ENCODE data around the gene SUSD3.

Gene SUSD3

DNA sequence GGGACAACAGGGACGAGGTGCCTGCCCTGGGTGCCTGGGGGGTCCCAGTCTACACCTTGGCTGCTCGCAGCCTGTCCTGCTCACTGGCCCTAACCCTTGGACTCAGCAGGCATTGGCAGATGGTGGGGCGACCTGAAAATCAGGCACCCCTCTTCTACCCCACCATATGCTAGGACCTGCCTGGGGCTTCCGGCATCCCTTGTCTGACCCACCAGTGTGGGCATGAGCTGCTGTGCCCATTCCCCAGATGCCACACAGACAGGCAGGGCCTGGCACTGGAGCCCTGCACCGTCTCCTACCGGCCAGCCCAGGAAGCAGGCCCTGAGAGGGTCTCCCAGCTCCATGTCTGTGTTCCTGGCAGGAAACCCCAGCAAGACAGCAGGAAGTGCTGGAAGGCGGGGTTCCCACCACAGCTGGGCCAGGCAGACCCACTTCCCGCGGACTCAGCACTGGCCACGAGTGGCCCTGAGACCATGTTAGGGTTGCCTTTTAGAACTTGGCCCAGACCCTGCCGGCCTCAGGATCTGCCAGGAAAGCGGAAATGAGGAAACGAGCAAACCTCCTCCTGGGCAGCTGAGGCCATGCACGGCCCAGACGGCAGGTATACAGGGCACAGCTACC lies 72.5 kb downstream of the SUSD3 start:
- Histone ChIP-seq H3K27me3 (ENCODE audit: control insufficient read depth, insufficient read depth, low read length, poor library complexity, severe bottlenecking) (peaks cover 20% of the 10 kb centered on the region), H3K4me3 (ENCODE audit: insufficient read depth, low read depth, low read length) (no peak overlapping the region)
- 92 to 93% methylated on average over 15 of the region's 15 CpGs for WGBS, 2 experiments

GRCh38 chr9:93131599-93132286 lies 73.2 kb downstream of the SUSD3 start:
- peaks cover 32% of the 10 kb centered on the region for H3K4me1 ChIP-seq (ENCODE audit: control insufficient read depth, insufficient read depth, low read length)
- WGBS, 2 experiments = 96% methylated on average over 13 of the region's 13 CpGs
- no peaks in the 10 kb centered on the region for H3K36me3 ChIP-seq (ENCODE audit: control insufficient read depth, insufficient read depth, low read length)
- no peak overlapping the region for H3K4me3 ChIP-seq (ENCODE audit: insufficient read depth, low read depth, low read length)
- H3K27ac ChIP-seq (ENCODE audit: insufficient read depth, low read depth, low read length, poor library complexity, severe bottlenecking) = no peak overlapping the region
- H3K9me3 ChIP-seq (ENCODE audit: control insufficient read depth, low read length) = no peaks in the 10 kb centered on the region
- peaks cover 20% of the 10 kb centered on the region for H3K27me3 ChIP-seq (ENCODE audit: control insufficient read depth, insufficient read depth, low read length, poor library complexity, severe bottlenecking)

More for the DNA sequence above, 72.5 kb downstream of the SUSD3 start:
- no peaks in the 10 kb centered on the region for H3K36me3 ChIP-seq (ENCODE audit: control insufficient read depth, insufficient read depth, low read length)
- H3K27ac ChIP-seq (ENCODE audit: insufficient read depth, low read depth, low read length, poor library complexity, severe bottlenecking) = no peak overlapping the region
- H3K9me3 ChIP-seq (ENCODE audit: control insufficient read depth, low read length) = no peaks in the 10 kb centered on the region
- H3K4me1 ChIP-seq (ENCODE audit: control insufficient read depth, insufficient read depth, low read length) = peaks cover 38% of the 10 kb centered on the region

DNA sequence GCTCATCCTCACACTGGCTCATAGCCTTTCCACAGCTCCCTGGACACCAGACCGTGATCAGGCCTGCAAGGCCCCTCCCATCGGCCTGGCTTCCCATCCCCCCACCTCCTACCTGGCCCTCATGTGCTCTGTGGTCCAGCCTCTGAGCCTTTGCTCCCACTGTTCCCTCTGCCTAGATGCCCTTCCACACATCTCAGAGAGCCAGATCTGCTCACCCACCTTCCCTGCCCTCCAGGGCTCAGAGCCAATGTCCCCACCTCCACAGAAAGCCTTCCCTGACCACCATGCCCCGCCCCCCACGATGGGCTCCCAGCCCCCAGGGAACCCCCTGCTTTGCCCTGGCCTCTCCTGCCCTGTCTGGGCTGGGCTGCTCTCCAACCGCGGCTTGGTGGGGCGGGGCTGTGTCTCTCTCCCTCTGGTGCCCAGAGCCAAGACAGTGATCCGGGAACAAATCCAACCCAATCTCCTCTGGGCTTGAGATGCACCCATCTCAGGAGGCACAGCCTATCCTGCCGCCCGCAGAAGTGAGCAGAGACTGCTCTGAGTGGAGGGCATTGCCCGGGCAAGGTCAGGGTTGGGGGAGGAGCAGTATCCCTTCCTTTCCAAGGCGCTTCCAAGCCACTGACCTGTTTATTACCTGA lies 73.9 kb downstream of the SUSD3 start:
- 60 to 65% methylated on average over 12 of the region's 12 CpGs for WGBS, 2 experiments
- no peak overlapping the region for H3K4me3 ChIP-seq (ENCODE audit: insufficient read depth, low read depth, low read length)
- no peaks in the 10 kb centered on the region for H3K36me3 ChIP-seq (ENCODE audit: control insufficient read depth, insufficient read depth, low read length)
- H3K27ac ChIP-seq (ENCODE audit: insufficient read depth, low read depth, low read length, poor library complexity, severe bottlenecking) = no peak overlapping the region
- H3K9me3 ChIP-seq (ENCODE audit: control insufficient read depth, low read length) = no peaks in the 10 kb centered on the region
- H3K4me1 ChIP-seq (ENCODE audit: control insufficient read depth, insufficient read depth, low read length) = peaks cover 25% of the 10 kb centered on the region
- peaks cover 20% of the 10 kb centered on the region for H3K27me3 ChIP-seq (ENCODE audit: control insufficient read depth, insufficient read depth, low read length, poor library complexity, severe bottlenecking)

- Histone ChIP-seq H3K27ac (ENCODE audit: insufficient read depth, low read depth, low read length, poor library complexity, severe bottlenecking) (no peak overlapping the region), H3K4me1 (ENCODE audit: control insufficient read depth, insufficient read depth, low read length) (peaks cover 21% of the 10 kb centered on the region), H3K27me3 (ENCODE audit: control insufficient read depth, insufficient read depth, low read length, poor library complexity, severe bottlenecking) (peaks cover 20% of the 10 kb centered on the region), H3K36me3 (ENCODE audit: control insufficient read depth, insufficient read depth, low read length) (no peaks in the 10 kb centered on the region), H3K9me3 (ENCODE audit: control insufficient read depth, low read length) (no peaks in the 10 kb centered on the region), H3K4me3 (ENCODE audit: insufficient read depth, low read depth, low read length) (peak overlapping the region; percentile 72)
- 42% methylated on average over 21 of the region's 21 CpGs for WGBS, 2 experiments
These were observed 74.6 kb downstream of the SUSD3 start for GRCh38 chr9:93132946-93133680.

DNA sequence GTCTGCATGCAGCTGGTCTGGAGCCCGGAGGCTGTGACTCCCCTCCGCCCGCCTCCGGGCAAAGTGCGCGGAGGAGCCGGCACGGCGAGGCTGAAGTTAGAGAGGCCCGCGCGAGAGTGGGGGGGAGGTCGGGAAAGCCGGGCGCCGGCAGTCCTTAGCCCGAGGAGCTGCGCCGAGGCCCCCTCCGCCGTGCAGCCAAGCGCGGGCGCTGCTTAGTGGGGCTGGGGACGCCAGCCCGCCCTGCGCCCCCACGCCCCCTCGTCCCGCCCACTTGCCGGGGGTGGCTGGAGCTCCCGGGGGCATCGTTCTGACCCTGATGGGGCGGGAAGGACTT lies 75.1 kb downstream of the SUSD3 start:
- Histone ChIP-seq H3K4me1 (ENCODE audit: control insufficient read depth, insufficient read depth, low read length) (peaks cover 21% of the 10 kb centered on the region), H3K27me3 (ENCODE audit: control insufficient read depth, insufficient read depth, low read length, poor library complexity, severe bottlenecking) (peaks cover 20% of the 10 kb centered on the region), H3K36me3 (ENCODE audit: control insufficient read depth, insufficient read depth, low read length) (no peaks in the 10 kb centered on the region), H3K9me3 (ENCODE audit: control insufficient read depth, low read length) (no peaks in the 10 kb centered on the region), H3K27ac (ENCODE audit: insufficient read depth, low read depth, low read length, poor library complexity, severe bottlenecking) (no peak overlapping the region), H3K4me3 (ENCODE audit: insufficient read depth, low read depth, low read length) (peak overlapping the region; percentile 72)
- WGBS, 2 experiments = 0% methylated on average over 34 of the region's 34 CpGs

DNA sequence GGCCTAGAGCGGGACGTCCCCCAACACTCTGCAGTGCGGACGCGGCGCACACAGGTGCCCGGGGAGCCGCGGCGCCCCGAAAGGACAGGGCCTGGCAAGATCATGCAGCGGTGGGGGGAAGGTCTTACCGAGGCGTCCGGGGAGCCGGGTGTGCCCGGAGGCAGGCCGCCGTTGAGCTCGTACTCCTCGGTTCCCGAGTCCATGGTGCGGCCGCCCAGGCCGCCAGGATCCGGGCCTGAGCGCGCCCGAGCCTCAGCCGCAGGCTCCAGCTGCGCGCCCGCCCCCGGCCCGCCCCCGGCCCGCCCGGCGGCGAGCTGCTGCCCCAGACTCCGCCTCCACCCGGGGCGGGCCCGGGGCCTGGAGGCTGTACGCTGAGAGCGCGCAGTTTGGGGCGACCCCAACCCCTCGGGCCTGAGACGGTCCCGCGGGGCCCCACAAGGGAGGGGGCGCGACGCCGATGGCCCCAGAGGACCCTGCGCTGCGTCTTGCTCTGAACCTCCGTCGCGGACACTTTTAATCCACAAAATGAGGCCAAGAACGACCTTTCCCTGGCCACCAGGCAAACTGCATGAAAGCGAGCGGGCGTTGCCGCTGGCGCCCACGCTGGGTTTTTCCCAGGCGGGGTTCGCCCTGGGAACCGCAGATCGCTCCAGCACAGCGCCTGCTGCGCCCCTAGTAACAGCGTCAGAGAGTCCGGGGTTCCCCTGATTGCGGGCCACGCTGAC lies 75.7 kb downstream of the SUSD3 start, which contains the start of gene NINJ1:
Gene NINJ1 (minus strand): TSS at position 237 of the 725 bp plus-strand sequence. CDS start 34 bp downstream, at position 203.
- Histone ChIP-seq H3K27ac (ENCODE audit: insufficient read depth, low read depth, low read length, poor library complexity, severe bottlenecking) (no peak within 1 kb of the TSS), H3K4me1 (ENCODE audit: control insufficient read depth, insufficient read depth, low read length) (peaks cover 21% of the 10 kb centered on the region), H3K36me3 (ENCODE audit: control insufficient read depth, insufficient read depth, low read length) (no peaks in the 10 kb centered on the region), H3K27me3 (ENCODE audit: control insufficient read depth, insufficient read depth, low read length, poor library complexity, severe bottlenecking) (peaks cover 20% of the 10 kb centered on the region), H3K4me3 (ENCODE audit: insufficient read depth, low read depth, low read length) (peak within 1 kb of the TSS; percentile 72), H3K9me3 (ENCODE audit: control insufficient read depth, low read length) (no peaks in the 10 kb centered on the region)
- WGBS, 2 experiments = 1% methylated on average over 78 of the region's 78 CpGs

Measured in ectodermal cell (in vitro differentiated cells).